K562 (cell line): ENCODE results near the gene MCU. TPM values are rescaled to one million over a fixed set of nuclear protein-coding genes. Genes with fewer than 3 reads are reported as not detected.

Experiments used
- CHD1 ChIP-seq: fragments of 200-600 bp; sonication (generic); IDR thresholded peaks from one replicate; pipeline ENCODE4 v1.6.1; 2012; ENCODE audit warnings: mild to moderate bottlenecking, moderate library complexity, low read length, inconsistent platforms
- CREM ChIP-seq: IDR thresholded peaks from 2 replicates; pipeline ENCODE4 v1.6.1; 2014; ENCODE audit warnings: antibody characterized with exemption, low read depth
- HOXB6 ChIP-seq: fragments of 250-450 bp; sonication (Bioruptor Pico); IDR thresholded peaks from 2 replicates; pipeline ENCODE4 v1.5.1; 2022; ENCODE audit warnings: mild to moderate bottlenecking, borderline replicate concordance
- IRF9 ChIP-seq: fragments of 450-650 bp; IDR thresholded peaks from 2 replicates; pipeline ENCODE4 v1.6.1; 2016; ENCODE audit warnings: missing biosample characterization, missing genetic modification characterization
- KLF10 ChIP-seq: fragments of 250-450 bp; sonication (Bioruptor Pico); IDR thresholded peaks from 2 replicates; pipeline ENCODE4 v1.6.1; 2021; ENCODE audit warnings: matching md5 sums
- MAFG ChIP-seq: fragments of 450-650 bp; conservative IDR thresholded peaks from 2 replicates; pipeline ENCODE4 v1.6.1; 2016; ENCODE audit warnings: missing genetic modification characterization, missing compliant biosample characterization
- MTA3 ChIP-seq: fragments of 450-650 bp; formaldehyde crosslinking; IDR thresholded peaks from 2 replicates; pipeline ENCODE4 v1.6.1; 2017; ENCODE audit warnings: mild to moderate bottlenecking, borderline replicate concordance
- MYC ChIP-seq, 2 experiments: fragments of 250-450 bp in 1 of 2; sonication (Bioruptor Pico) in 1 of 2; IDR thresholded peaks; 2 replicates each; pipeline versions ENCODE4 v1.5.1 to v1.6.1; 2012 to 2021; ENCODE audit warnings: low read depth in 2 of 2, borderline replicate concordance in 1 of 2, improper control_type of control experiment in 1 of 2, low read length in 1 of 2, mild to moderate bottlenecking in 1 of 2, moderate library complexity in 1 of 2
- NBN ChIP-seq: fragments of 450-650 bp; IDR thresholded peaks from 2 replicates; pipeline ENCODE4 v1.6.1; 2016; ENCODE audit warnings: low read depth, mild to moderate bottlenecking
- NR4A1 ChIP-seq, 2 experiments: fragments of 250-450 bp in 1 of 2; fragments of 450-650 bp in 1 of 2; sonication (Bioruptor Pico) in 1 of 2; IDR thresholded peaks; 2 replicates each; pipeline versions ENCODE4 v1.4.0 to v1.6.1; 2016 to 2020; ENCODE audit warnings: mild to moderate bottlenecking in 2 of 2, missing compliant biosample characterization in 1 of 2, missing genetic modification characterization in 1 of 2, moderate library complexity in 1 of 2
- RAD51 ChIP-seq: fragments of 450-650 bp; IDR thresholded peaks from 2 replicates; pipeline ENCODE4 v1.7.1; 2016; ENCODE audit warnings: low read depth, mild to moderate bottlenecking, borderline replicate concordance
- RFX1 ChIP-seq: fragments of 450-650 bp; IDR thresholded peaks from 2 replicates; pipeline ENCODE4 v1.6.1; 2016; ENCODE audit warnings: mild to moderate bottlenecking, moderate library complexity
- SMARCA4 ChIP-seq: fragments of 450-650 bp; IDR thresholded peaks from 2 replicates; pipeline ENCODE4 v1.6.1; 2016
- SMARCE1 ChIP-seq: fragments of 450-650 bp; IDR thresholded peaks from 2 replicates; pipeline ENCODE4 v1.7.1; 2016; ENCODE audit warnings: mild to moderate bottlenecking
- STAT5A ChIP-seq: IDR thresholded peaks from 2 replicates; pipeline ENCODE4 v1.6.1; 2012; ENCODE audit warnings: low read length, inconsistent platforms, borderline replicate concordance
- TBL1XR1 ChIP-seq, 2 experiments: IDR thresholded peaks; 2 replicates each; pipeline ENCODE4 v1.6.1; 2012; ENCODE audit warnings: improper control_type of control experiment in 2 of 2, low read length in 2 of 2, mild to moderate bottlenecking in 1 of 2
- TCF3 ChIP-seq: sonication (generic); formaldehyde crosslinking; IDR thresholded peaks from 2 replicates; pipeline ENCODE4 v1.4.0; 2020; ENCODE audit warnings: mild to moderate bottlenecking, missing genetic modification reagents
- TGIF2 ChIP-seq: sonication (generic); formaldehyde crosslinking; IDR thresholded peaks from 2 replicates; pipeline ENCODE4 v1.8.1; 2022; ENCODE audit warnings: mild to moderate bottlenecking, missing genetic modification reagents, moderate library complexity
- ZC3H4 ChIP-seq: sonication (generic); formaldehyde crosslinking; IDR thresholded peaks from 2 replicates; pipeline ENCODE4 v1.9.0; 2021; ENCODE audit warnings: missing genetic modification reagents, borderline replicate concordance
- ZNF431 ChIP-seq: sonication (generic); formaldehyde crosslinking; IDR thresholded peaks from 2 replicates; pipeline ENCODE4 v1.8.0; 2022; ENCODE audit warnings: mild to moderate bottlenecking, missing genetic modification reagents
- polyA plus RNA-seq, 8 experiments: library from polyadenylated mRNA; depleted of rRNA in 4 of 8; stranded (reverse) in 5 of 8; unstranded in 3 of 8; fragments of >200 nt; fragmentation: Nextera tagmentation in 2 of 8; fragmentation: Illumina TruSeq in 1 of 8; extraction: Ambion mirVana in 2 of 8; extraction: Trizol in 1 of 8; gene quantifications; 2 replicates each; pipeline versions ENCODE4 v1.2.1 to v1.2.3, GENCODE V29; 2011 to 2014; ENCODE audit warnings: inconsistent platforms in 1 of 8, missing spikeins in 1 of 8
- total RNA-seq, 7 experiments: library from RNA; depleted of rRNA in 6 of 7; stranded (reverse); fragments of >200 nt in 6 of 7; fragmentation: Illumina TruSeq in 2 of 7; extraction: Trizol in 2 of 7; gene quantifications; 2 replicates each; pipeline versions ENCODE4 v1.2.1 to v1.2.3, GENCODE V29; 2011 to 2021; ENCODE audit warnings: low replicate concordance in 1 of 7
- TF ChIP-seq, protein P1 (sequence below): IDR thresholded peaks from 2 replicates; pipeline ENCODE4 v1.6.1; 2014; ENCODE audit warnings: antibody characterized with exemption
- TF ChIP-seq, protein P2 (sequence below), 3 experiments: fragments of 200-800 bp in 1 of 3; sonication (Bioruptor generic) in 1 of 3; sonication (generic) in 1 of 3; formaldehyde crosslinking in 1 of 3; IDR thresholded peaks; 2 replicates each; pipeline versions ENCODE4 v1.6.1 to v1.8.0; 2016 to 2022; ENCODE audit warnings: mild to moderate bottlenecking in 2 of 3, missing compliant biosample characterization in 2 of 3, missing genetic modification characterization in 2 of 3, missing genetic modification reagents in 1 of 3
- TF ChIP-seq, protein P3 (sequence below): sonication (generic); formaldehyde crosslinking; IDR thresholded peaks from 2 replicates; pipeline ENCODE4 v1.9.0; 2022; ENCODE audit warnings: mild to moderate bottlenecking, missing genetic modification reagents

MCU gene
- total and polyA plus RNA-seq, 9 of the 15 experiments (the other 6 are each of a cell fraction or from before 2014, with no cell fraction given): 8.2 to 88.8 (median 21.3) TPM

DNA sequence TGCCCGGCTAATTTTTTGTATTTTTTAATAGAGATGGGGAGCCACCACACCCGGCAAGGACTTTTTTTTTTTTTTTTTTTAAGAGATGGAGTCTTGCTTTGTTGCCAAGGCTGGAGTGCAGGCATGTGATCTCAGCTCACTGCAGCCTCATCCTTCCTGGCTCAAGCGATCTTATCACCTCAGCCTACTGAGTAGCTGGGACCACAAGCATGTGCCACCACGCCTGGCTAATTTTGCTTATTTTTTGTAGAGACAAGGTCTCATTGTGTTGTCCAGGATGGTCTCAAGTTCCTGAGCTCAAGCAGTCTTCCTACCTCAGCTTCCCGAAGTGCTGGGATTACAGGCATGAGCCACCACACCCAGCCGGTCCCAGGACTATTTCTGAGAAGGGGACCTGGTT is 9.3 kb upstream of the MCU start (continued):
- TF ChIP-seq MTA3: no peak; the same call in 1 of the 2 replicates
- peak; percentile 26; the same call in 1 of the 2 replicates for TF ChIP-seq ZNF431 (CRISPR knock-in tag)
- TF ChIP-seq ZC3H4 (CRISPR knock-in tag): no peak
- no peak for TF ChIP-seq CREM
- TF ChIP-seq RFX1: 0 out of 2 replicates have a peak, but pooled peaks have one; percentile 11
- TF ChIP-seq STAT5A: no peak
- TF ChIP-seq, protein P1, sequence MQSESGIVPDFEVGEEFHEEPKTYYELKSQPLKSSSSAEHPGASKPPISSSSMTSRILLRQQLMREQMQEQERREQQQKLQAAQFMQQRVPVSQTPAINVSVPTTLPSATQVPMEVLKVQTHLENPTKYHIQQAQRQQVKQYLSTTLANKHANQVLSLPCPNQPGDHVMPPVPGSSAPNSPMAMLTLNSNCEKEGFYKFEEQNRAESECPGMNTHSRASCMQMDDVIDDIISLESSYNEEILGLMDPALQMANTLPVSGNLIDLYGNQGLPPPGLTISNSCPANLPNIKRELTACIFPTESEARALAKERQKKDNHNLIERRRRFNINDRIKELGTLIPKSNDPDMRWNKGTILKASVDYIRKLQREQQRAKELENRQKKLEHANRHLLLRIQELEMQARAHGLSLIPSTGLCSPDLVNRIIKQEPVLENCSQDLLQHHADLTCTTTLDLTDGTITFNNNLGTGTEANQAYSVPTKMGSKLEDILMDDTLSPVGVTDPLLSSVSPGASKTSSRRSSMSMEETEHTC: peak; percentile 74
- TF ChIP-seq IRF9 (tag): no peak
- TF ChIP-seq HOXB6: no peak
- no peak for TF ChIP-seq CHD1
- no peak for TF ChIP-seq TCF3 (CRISPR knock-in tag)
- TF ChIP-seq MAFG (tag): 0 out of 2 replicates have a peak, but pooled peaks have one; percentile 12
- peak; percentile 79 for TF ChIP-seq MYC (IDR thresholded peaks at IDR 0.05; ENCODE audit: low read depth, low read length)
- no peak for TF ChIP-seq MYC (CRISPR knock-in tag; IDR thresholded peaks at IDR 0.05; ENCODE audit: borderline replicate concordance, low read depth)
- TF ChIP-seq, protein P2, sequence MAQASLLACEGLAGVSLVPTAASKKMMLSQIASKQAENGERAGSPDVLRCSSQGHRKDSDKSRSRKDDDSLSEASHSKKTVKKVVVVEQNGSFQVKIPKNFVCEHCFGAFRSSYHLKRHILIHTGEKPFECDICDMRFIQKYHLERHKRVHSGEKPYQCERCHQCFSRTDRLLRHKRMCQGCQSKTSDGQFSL (CRISPR knock-in tag; IDR thresholded peaks at IDR 0.05): no peak
- TF ChIP-seq, protein P2 (tag; IDR thresholded peaks at IDR 0.05): no peak
- TF ChIP-seq NR4A1 (CRISPR knock-in tag; IDR thresholded peaks at IDR 0.05): no peak
- no peak for TF ChIP-seq NR4A1 (tag; IDR thresholded peaks at IDR 0.05)
- TF ChIP-seq, protein P3, sequence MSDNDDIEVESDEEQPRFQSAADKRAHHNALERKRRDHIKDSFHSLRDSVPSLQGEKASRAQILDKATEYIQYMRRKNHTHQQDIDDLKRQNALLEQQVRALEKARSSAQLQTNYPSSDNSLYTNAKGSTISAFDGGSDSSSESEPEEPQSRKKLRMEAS (CRISPR knock-in tag): peak; percentile 95
- TF ChIP-seq KLF10: no peak
- no peak for TF ChIP-seq TBL1XR1 (IDR thresholded peaks at IDR 0.05; ENCODE audit: low read length in 2 of 2)
- TF ChIP-seq RAD51: peak; percentile 45
- 0 out of 2 replicates have a peak, but pooled peaks have one; percentile 41 for TF ChIP-seq TGIF2 (CRISPR knock-in tag)
- peak; percentile 50; the same call in 1 of the 2 replicates for TF ChIP-seq SMARCA4
- TF ChIP-seq NBN: no peak; the same call in 1 of the 2 replicates
- peak; percentile 61; the same call in 1 of the 2 replicates for TF ChIP-seq SMARCE1
